Natural killer cell (primary cell): Measurements from ENCODE around the gene STBD1. TPM values are rescaled to one million over a fixed set of nuclear protein-coding genes. Genes with fewer than 3 reads are reported as not detected.

Experiments
- ATAC-seq, 3 donors: fragments of 150-1000 bp in 2 of 3; fragments of 200-7000 bp in 1 of 3; cut with Tn5 transposase; 1 replicate in 1 of 3; 2 replicates in 2 of 3; pipeline ENCODE4 v1.10.0; 2021; ENCODE audit warnings: mild to moderate bottlenecking in 2 of 3, moderate library complexity in 2 of 3
- DNase-seq, 2 donors: peaks; one replicate each; pipeline versions ENCODE4 v3.0.0 to v3.0.0-alpha.2; 2013 to 2021; ENCODE audit warnings: mixed read lengths in 1 of 2
- H3K27ac ChIP-seq: one replicate; pipeline ENCODE4 v1.5.1; 2013; ENCODE audit warnings: mild to moderate bottlenecking, low read length
- H3K27me3 ChIP-seq: one replicate; pipeline ENCODE4 v1.6.1; 2013; ENCODE audit warnings: low read length; ENCODE audit not compliant: control insufficient read depth, insufficient read depth
- H3K36me3 ChIP-seq: one replicate; pipeline ENCODE4 v1.6.1; 2013; ENCODE audit warnings: low read length; ENCODE audit not compliant: control insufficient read depth, insufficient read depth
- H3K4me1 ChIP-seq: one replicate; pipeline ENCODE4 v1.6.1; 2013; ENCODE audit warnings: low read length; ENCODE audit not compliant: control insufficient read depth, insufficient read depth
- H3K4me3 ChIP-seq: one replicate; pipeline ENCODE4 v1.5.1; 2013; ENCODE audit warnings: low read length
- H3K9me3 ChIP-seq: one replicate; pipeline ENCODE4 v1.6.1; 2013; ENCODE audit warnings: low read length; ENCODE audit not compliant: control insufficient read depth, insufficient read depth
- H3K27ac Mint-ChIP-seq, 2 donors: one replicate each; pipeline ENCODE4 v1.8.0; 2022; ENCODE audit warnings: mild to moderate bottlenecking in 2 of 2, mixed read lengths in 2 of 2, moderate library complexity in 1 of 2
- H3K27me3 Mint-ChIP-seq, 2 donors: one replicate each; pipeline ENCODE4 v1.8.0; 2022; ENCODE audit warnings: low read depth in 2 of 2, mixed read lengths in 2 of 2
- H3K36me3 Mint-ChIP-seq: one replicate; pipeline ENCODE4 v1.8.0; 2022; ENCODE audit warnings: mixed read lengths
- H3K4me1 Mint-ChIP-seq, 2 donors: one replicate each; pipeline ENCODE4 v1.8.0; 2022; ENCODE audit warnings: mixed read lengths in 2 of 2
- H3K4me3 Mint-ChIP-seq: one replicate; pipeline ENCODE4 v1.8.0; 2022; ENCODE audit warnings: mild to moderate bottlenecking, moderate library complexity, mixed read lengths
- H3K9me3 Mint-ChIP-seq, 2 donors: one replicate each; pipeline ENCODE4 v1.8.0; 2022; ENCODE audit warnings: mixed read lengths in 2 of 2
- WGBS: methylation state at CpG from one replicate; pipeline ENCODE4 v1.1.7; 2013; ENCODE audit warnings: missing lambda C conversion rate; ENCODE audit not compliant: insufficient coverage; 5-methylcytosine and 5-hydroxymethylcytosine counted together
- intact Hi-C: fragments of 100-400 bp; cut with micrococcal nuclease; formaldehyde crosslinking; loops from one replicate; pipeline ENCODE4 v1.14.2; 2022
- total RNA-seq, 4 donors: library from RNA; stranded (reverse); fragments of 120-200 nt in 1 of 4; gene quantifications; one replicate each; pipeline versions ENCODE4 v1.2.3 to v1.2.4, GENCODE V29; 2013 to 2022
- TF ChIP-seq, protein P1 (sequence below): fragments of 200-600 bp; IDR thresholded peaks from one replicate; pipeline ENCODE4 v1.8.0; 2022; ENCODE audit warnings: antibody characterized with exemption

STBD1 gene
- total RNA-seq, 3 donors from 2014 or later (not counting 1 experiment from before 2014, with no cell fraction given): 0.15 to 1.3 (median 0.26) TPM

DNA sequence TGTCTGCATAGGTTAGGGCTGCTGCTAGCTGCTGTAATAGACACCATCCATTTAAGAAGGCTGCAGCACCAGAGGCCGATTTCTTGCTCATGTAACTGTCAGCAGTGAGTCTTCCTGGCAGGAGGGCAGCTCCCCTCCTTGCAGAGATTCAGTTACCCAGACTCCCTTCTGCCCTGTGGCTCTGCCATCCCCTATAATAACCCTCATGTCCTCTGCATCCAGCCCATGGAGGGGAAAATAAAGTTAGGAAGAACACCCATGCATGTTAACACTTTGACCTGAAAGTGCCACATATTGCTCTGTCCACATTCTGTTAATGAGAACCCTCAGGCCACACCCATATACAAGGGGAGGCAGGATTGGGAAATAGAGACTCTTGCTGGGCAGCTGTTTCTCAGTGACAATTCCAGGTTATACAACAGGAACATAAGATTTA is 5.4 kb downstream of the STBD1 start:
- intact Hi-C loops: no loop called here
- DNase-seq (no peak), ATAC-seq (no peak)
- H3K27me3 ChIP-seq: no peaks in the 10 kb centered on the region
- H3K9me3 Mint-ChIP-seq: peaks cover 2 to 6% of the 10 kb centered on the region in 2 donors
- peaks cover 5 to 8% of the 10 kb centered on the region in 2 donors for H3K4me1 Mint-ChIP-seq
- H3K4me1 ChIP-seq: peaks cover 8% of the 10 kb centered on the region
- no peak overlapping the region for H3K27ac Mint-ChIP-seq
- H3K4me3 ChIP-seq: no peak overlapping the region
- 70% methylated on average over 1 of the region's 1 CpG for WGBS
- H3K36me3 Mint-ChIP-seq: peaks cover 21% of the 10 kb centered on the region
- H3K36me3 ChIP-seq: no peaks in the 10 kb centered on the region
- TF ChIP-seq, protein P1, sequence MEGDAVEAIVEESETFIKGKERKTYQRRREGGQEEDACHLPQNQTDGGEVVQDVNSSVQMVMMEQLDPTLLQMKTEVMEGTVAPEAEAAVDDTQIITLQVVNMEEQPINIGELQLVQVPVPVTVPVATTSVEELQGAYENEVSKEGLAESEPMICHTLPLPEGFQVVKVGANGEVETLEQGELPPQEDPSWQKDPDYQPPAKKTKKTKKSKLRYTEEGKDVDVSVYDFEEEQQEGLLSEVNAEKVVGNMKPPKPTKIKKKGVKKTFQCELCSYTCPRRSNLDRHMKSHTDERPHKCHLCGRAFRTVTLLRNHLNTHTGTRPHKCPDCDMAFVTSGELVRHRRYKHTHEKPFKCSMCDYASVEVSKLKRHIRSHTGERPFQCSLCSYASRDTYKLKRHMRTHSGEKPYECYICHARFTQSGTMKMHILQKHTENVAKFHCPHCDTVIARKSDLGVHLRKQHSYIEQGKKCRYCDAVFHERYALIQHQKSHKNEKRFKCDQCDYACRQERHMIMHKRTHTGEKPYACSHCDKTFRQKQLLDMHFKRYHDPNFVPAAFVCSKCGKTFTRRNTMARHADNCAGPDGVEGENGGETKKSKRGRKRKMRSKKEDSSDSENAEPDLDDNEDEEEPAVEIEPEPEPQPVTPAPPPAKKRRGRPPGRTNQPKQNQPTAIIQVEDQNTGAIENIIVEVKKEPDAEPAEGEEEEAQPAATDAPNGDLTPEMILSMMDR: no peak
- no peak overlapping the region for H3K4me3 Mint-ChIP-seq
- peaks cover 8% of the 10 kb centered on the region in 2 donors for H3K27me3 Mint-ChIP-seq
- peaks cover 3% of the 10 kb centered on the region for H3K9me3 ChIP-seq
- H3K27ac ChIP-seq: no peak overlapping the region

DNA sequence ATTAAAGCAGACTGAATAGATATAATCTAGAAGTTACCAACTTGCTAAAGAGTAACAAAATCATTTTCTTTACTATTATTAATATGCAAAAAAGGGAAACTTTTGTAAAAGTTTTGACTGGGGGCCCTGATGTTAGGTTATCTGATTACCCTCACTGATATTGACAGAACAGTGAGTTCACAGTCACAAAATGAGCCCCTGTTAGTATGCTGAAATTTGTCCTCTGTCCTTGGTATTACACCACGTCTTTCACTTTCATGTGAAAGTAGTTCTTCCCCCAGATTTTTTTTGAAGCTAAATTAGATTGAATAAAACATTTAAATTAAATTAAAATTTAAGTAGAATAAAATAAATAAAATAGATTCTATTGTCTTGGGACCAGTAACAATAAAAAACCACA is 5.9 kb downstream of the STBD1 start:
- Histone ChIP-seq H3K4me3 (no peak overlapping the region), H3K9me3 (peaks cover 3% of the 10 kb centered on the region), H3K27me3 (no peaks in the 10 kb centered on the region), H3K27ac (no peak overlapping the region), H3K36me3 (no peaks in the 10 kb centered on the region), H3K4me1 (peaks cover 2% of the 10 kb centered on the region)
- Mint-ChIP-seq H3K36me3 (peaks cover 23% of the 10 kb centered on the region), H3K4me1 (peaks cover 5 to 8% of the 10 kb centered on the region in 2 donors), H3K4me3 (no peak overlapping the region), H3K27me3 (peaks cover 8 to 13% of the 10 kb centered on the region in 2 donors), H3K9me3 (peaks cover 4 to 9% of the 10 kb centered on the region in 2 donors), H3K27ac (no peak overlapping the region)
- no CpG with 5 or more reads among the region's 1 CpG for WGBS
- ATAC-seq: no peak
- intact Hi-C loops: no loop called here
- no peak for DNase-seq
- TF ChIP-seq, protein P1: no peak

DNA sequence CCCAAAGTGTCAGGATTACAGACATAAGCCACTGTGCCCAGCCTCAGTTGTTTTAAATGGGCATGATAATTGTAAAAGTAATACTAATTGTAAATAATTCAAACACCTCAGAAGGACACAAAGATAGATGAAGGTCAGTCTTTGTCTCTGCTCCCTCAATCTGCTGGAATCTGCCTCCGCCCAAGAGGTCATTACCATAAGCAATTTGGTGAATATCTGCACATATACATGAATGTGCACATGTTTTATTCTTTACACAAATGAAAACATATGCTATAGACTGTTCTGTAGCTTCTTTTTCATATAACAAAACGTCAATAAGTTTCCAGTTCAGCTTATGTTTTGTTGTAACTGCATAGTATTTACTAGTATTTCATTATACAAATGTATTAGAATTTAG is 7.0 kb downstream of the STBD1 start:
- ATAC-seq (no peak), DNase-seq (no peak)
- no peak overlapping the region for H3K4me3 Mint-ChIP-seq
- H3K27ac Mint-ChIP-seq: no peak overlapping the region
- TF ChIP-seq, protein P1: no peak
- intact Hi-C loops: no loop called here
- no peak overlapping the region for H3K4me3 ChIP-seq
- peaks cover 5 to 8% of the 10 kb centered on the region in 2 donors for H3K4me1 Mint-ChIP-seq
- H3K27ac ChIP-seq: no peak overlapping the region
- no peaks in the 10 kb centered on the region for H3K36me3 ChIP-seq
- H3K4me1 ChIP-seq: no peaks in the 10 kb centered on the region
- H3K27me3 ChIP-seq: no peaks in the 10 kb centered on the region
- H3K9me3 Mint-ChIP-seq: peaks cover 4 to 9% of the 10 kb centered on the region in 2 donors
- peaks cover 23% of the 10 kb centered on the region for H3K36me3 Mint-ChIP-seq
- WGBS: 80% methylated on average over 1 of the region's 2 CpGs
- H3K27me3 Mint-ChIP-seq: peaks cover 8 to 13% of the 10 kb centered on the region in 2 donors
- H3K9me3 ChIP-seq: peaks cover 3% of the 10 kb centered on the region

DNA sequence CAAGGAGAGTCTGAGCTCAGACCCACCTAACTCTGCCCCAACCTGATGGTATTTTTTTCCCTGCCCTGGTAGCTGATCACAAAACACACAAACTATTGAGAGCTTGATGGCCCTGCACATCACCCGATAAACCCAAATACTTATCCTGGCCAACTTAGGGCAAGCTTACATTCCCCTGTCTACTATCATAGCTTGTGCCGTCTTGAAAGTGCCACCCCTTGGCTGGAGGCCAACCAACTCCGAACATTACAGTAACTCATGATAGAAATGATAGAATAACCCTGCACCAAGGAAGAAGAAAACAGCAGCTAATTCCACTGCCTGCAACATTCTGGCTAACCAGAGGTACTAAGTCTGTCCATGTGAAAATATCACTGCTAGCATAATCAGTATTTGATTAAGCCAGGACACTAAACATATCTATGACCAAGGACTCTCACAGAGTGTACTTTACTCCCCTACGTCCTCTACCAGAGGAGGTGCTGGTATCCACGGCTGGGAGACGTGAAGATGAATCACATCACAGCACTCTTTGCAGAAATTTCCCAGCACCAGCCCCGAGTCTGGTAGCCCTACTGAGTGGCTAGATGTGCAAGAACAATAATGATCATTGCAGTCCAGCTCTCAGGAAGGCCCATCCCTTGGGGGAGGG is 8.9 kb downstream of the STBD1 start:
- no peak for DNase-seq
- Histone ChIP-seq H3K9me3 (peaks cover 3% of the 10 kb centered on the region), H3K27ac (no peak overlapping the region), H3K27me3 (no peaks in the 10 kb centered on the region), H3K4me1 (no peaks in the 10 kb centered on the region), H3K36me3 (no peaks in the 10 kb centered on the region), H3K4me3 (no peak overlapping the region)
- intact Hi-C loops: no loop called here
- 94% methylated on average over 7 of the region's 7 CpGs for WGBS
- Mint-ChIP-seq H3K36me3 (peaks cover 22% of the 10 kb centered on the region), H3K27me3 (peaks cover 9 to 13% of the 10 kb centered on the region in 2 donors), H3K4me1 (no peaks in the 10 kb centered on the region), H3K9me3 (peaks cover 7 to 9% of the 10 kb centered on the region in 2 donors), H3K4me3 (no peak overlapping the region), H3K27ac (no peak overlapping the region)
- no peak for ATAC-seq
- TF ChIP-seq, protein P1: no peak
